ENCODE results near the gene UCHL3. TPM values are rescaled to one million over a fixed set of nuclear protein-coding genes. Genes with fewer than 3 reads are reported as not detected.

The UCHL3 gene
- total and polyA plus RNA-seq, 2 experiments from 2014 or later, result 64.6 to 143 TPM

GRCh38 chr13:75643182-75643581 lies 93.6 kb downstream of the UCHL3 start (continued):
- no peak for TF ChIP-seq ZNF462 (CRISPR knock-in tag; IDR thresholded peaks at IDR 0.05)
- no peak for TF ChIP-seq ZNF114 (CRISPR knock-in tag; IDR thresholded peaks at IDR 0.05)
- TF ChIP-seq EZH2phosphoT487 (IDR thresholded peaks at IDR 0.05; ENCODE audit: unreplicated experiment), result no peak
- TF ChIP-seq CTCF (conservative IDR thresholded peaks at IDR 0.05; ENCODE audit: low read depth in 2 of 2), result no peak
- TF ChIP-seq ZNF331 (CRISPR knock-in tag; IDR thresholded peaks at IDR 0.05; ENCODE audit: low read depth), result no peak
- no peak for TF ChIP-seq NANOG (IDR thresholded peaks at IDR 0.05; ENCODE audit: borderline replicate concordance)
- no peak for TF ChIP-seq CREB1 (CRISPR knock-in tag; IDR thresholded peaks at IDR 0.05; ENCODE audit: low read depth)
- TF ChIP-seq EZH2 (IDR thresholded peaks at IDR 0.05; ENCODE audit: low read depth, unreplicated experiment), result no peak
- TF ChIP-seq JUNB (IDR thresholded peaks at IDR 0.05; ENCODE audit: unreplicated experiment), result no peak

Measured in GM23338 (cell line).